Measurements from ENCODE around the gene INSR.
"Not testable (repeated sequence)": the region's sequence is repeated elsewhere in the genome, so short reads cannot be mapped to it uniquely, and the experiment has no call there.

The INSR gene

GRCh38 chr19:7195046-7195445, 99.2 kb downstream of the INSR start:
- no peak for DNase-seq

- no peak for DNase-seq
These were observed 99.6 kb downstream of the INSR start for GRCh38 chr19:7194566-7194965.

- DNase-seq: no peak
These were observed 102.1 kb downstream of the INSR start for GRCh38 chr19:7191946-7192691.

- no peak for DNase-seq
These were observed 105.2 kb downstream of the INSR start for GRCh38 chr19:7188698-7189629.

GRCh38 chr19:7187605-7188339, 106.4 kb downstream of the INSR start:
- no peak for DNase-seq

- no peak for DNase-seq
These were observed 111.7 kb downstream of the INSR start for GRCh38 chr19:7182489-7182888.

GRCh38 chr19:7179917-7180306, 114.3 kb downstream of the INSR start:
- no peak for DNase-seq

GRCh38 chr19:7177926-7178325, 116.3 kb downstream of the INSR start:
- no peak for DNase-seq

GRCh38 chr19:7176792-7177191, 117.4 kb downstream of the INSR start:
- no peak for DNase-seq

- DNase-seq: no peak
These were observed 121.4 kb downstream of the INSR start for GRCh38 chr19:7172794-7173193.

- no peak for DNase-seq
These were observed 123.2 kb downstream of the INSR start for GRCh38 chr19:7170983-7171382.

- DNase-seq: no peak
These were observed 125.3 kb downstream of the INSR start for GRCh38 chr19:7168941-7169340.

- no peak for DNase-seq
These were observed 132.9 kb downstream of the INSR start for GRCh38 chr19:7161292-7161691.

GRCh38 chr19:7159105-7159933, 134.9 kb downstream of the INSR start:
- peak in 1 of 51 donors; percentile 40 for DNase-seq

GRCh38 chr19:7153022-7153421, 141.2 kb downstream of the INSR start:
- no peak for DNase-seq

GRCh38 chr19:7152568-7152967, 141.6 kb downstream of the INSR start:
- DNase-seq: no peak

GRCh38 chr19:7149956-7150705, 144.1 kb downstream of the INSR start:
- DNase-seq: no peak

GRCh38 chr19:7147119-7147675, 147.0 kb downstream of the INSR start:
- not testable (repeated sequence) for DNase-seq

- not testable (repeated sequence) for DNase-seq
These were observed 148.1 kb downstream of the INSR start for GRCh38 chr19:7146086-7146485.

GRCh38 chr19:7145494-7145893, 148.7 kb downstream of the INSR start:
- no peak for DNase-seq
